A549 (cell line): ENCODE results near the gene TENM3.

Source experiments
- POLR2AphosphoS2 ChIP-seq: conservative IDR thresholded peaks from 2 replicates; pipeline ENCODE4 v1.6.1; 2012; ENCODE audit warnings: low read length, improper control_type of control experiment, inconsistent platforms
- TF ChIP-seq, protein P1 (sequence below): fragments of >200 bp; sonication (Bioruptor Twin); formaldehyde crosslinking; IDR thresholded peaks from 3 replicates; pipeline ENCODE4 v1.5.1; 2016

- TF ChIP-seq, protein P1, sequence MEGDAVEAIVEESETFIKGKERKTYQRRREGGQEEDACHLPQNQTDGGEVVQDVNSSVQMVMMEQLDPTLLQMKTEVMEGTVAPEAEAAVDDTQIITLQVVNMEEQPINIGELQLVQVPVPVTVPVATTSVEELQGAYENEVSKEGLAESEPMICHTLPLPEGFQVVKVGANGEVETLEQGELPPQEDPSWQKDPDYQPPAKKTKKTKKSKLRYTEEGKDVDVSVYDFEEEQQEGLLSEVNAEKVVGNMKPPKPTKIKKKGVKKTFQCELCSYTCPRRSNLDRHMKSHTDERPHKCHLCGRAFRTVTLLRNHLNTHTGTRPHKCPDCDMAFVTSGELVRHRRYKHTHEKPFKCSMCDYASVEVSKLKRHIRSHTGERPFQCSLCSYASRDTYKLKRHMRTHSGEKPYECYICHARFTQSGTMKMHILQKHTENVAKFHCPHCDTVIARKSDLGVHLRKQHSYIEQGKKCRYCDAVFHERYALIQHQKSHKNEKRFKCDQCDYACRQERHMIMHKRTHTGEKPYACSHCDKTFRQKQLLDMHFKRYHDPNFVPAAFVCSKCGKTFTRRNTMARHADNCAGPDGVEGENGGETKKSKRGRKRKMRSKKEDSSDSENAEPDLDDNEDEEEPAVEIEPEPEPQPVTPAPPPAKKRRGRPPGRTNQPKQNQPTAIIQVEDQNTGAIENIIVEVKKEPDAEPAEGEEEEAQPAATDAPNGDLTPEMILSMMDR: no peak
- no peak for TF ChIP-seq POLR2AphosphoS2
These were observed 525.6 kb downstream of the TENM3 start for GRCh38 chr4:182768838-182769237.
